GM23338 (cell line): ENCODE results near the gene TTLL5. TPM values are rescaled to one million over a fixed set of nuclear protein-coding genes. Genes with fewer than 3 reads are reported as not detected.

Source experiments
- ATAC-seq: fragments of 200-7000 bp; cut with Tn5 transposase; 3 replicates; pipeline ENCODE4 v1.9.1; 2020
- DNase-seq: peaks from one replicate; pipeline ENCODE4 v3.0.0-alpha.2; 2015; ENCODE audit warnings: low spot score
- H2AFZ ChIP-seq: fragments of 200-600 bp; sonication (generic); 2 replicates; pipeline ENCODE4 v1.8.0; 2016; ENCODE audit warnings: antibody characterized with exemption, mild to moderate bottlenecking, moderate library complexity
- H3F3A ChIP-seq: fragments of 200-600 bp; sonication (generic); replicated peaks from 2 replicates; pipeline ENCODE4 v1.8.0; 2017; ENCODE audit warnings: antibody characterized with exemption, mixed run types, low read depth
- H3K27ac ChIP-seq: fragments of 200-600 bp; sonication (generic); 2 replicates; pipeline ENCODE4 v1.6.1; 2016; ENCODE audit warnings: low read depth
- H3K27me3 ChIP-seq: fragments of 200-600 bp; sonication (generic); 2 replicates; pipeline ENCODE4 v1.8.0; 2016; ENCODE audit warnings: mild to moderate bottlenecking, mixed run types, moderate library complexity; ENCODE audit not compliant: insufficient read depth
- H3K36me3 ChIP-seq: fragments of 200-600 bp; sonication (generic); 2 replicates; pipeline ENCODE4 v1.8.0; 2016; ENCODE audit warnings: mild to moderate bottlenecking; ENCODE audit not compliant: insufficient read depth
- H3K4me1 ChIP-seq: fragments of 200-600 bp; sonication (generic); 2 replicates; pipeline ENCODE4 v1.8.0; 2016; ENCODE audit warnings: mild to moderate bottlenecking, moderate library complexity; ENCODE audit not compliant: insufficient read depth
- H3K4me2 ChIP-seq: fragments of 200-600 bp; sonication (generic); 2 replicates; pipeline ENCODE4 v1.7.1; 2017; ENCODE audit warnings: mixed run types
- H3K4me3 ChIP-seq: fragments of 200-600 bp; sonication (generic); 2 replicates; pipeline ENCODE4 v1.6.1; 2016; ENCODE audit warnings: mixed run types
- H3K79me2 ChIP-seq: fragments of 200-600 bp; sonication (generic); replicated peaks from 2 replicates; pipeline ENCODE4 v1.8.0; 2017; ENCODE audit warnings: mild to moderate bottlenecking; ENCODE audit not compliant: insufficient read depth
- H3K9me2 ChIP-seq: fragments of 200-600 bp; sonication (generic); 2 replicates; pipeline ENCODE4 v1.8.0; 2017; ENCODE audit not compliant: insufficient read depth
- H4K20me1 ChIP-seq: fragments of 200-600 bp; sonication (generic); replicated peaks from 2 replicates; pipeline ENCODE4 v1.8.0; 2017; ENCODE audit warnings: mild to moderate bottlenecking; ENCODE audit not compliant: insufficient read depth
- H3K27ac Mint-ChIP-seq: 2 replicates; pipeline ENCODE4 v1.8.0; 2020; ENCODE audit warnings: inconsistent platforms, mild to moderate bottlenecking, moderate library complexity, mixed read lengths
- H3K27me3 Mint-ChIP-seq: 3 replicates; pipeline ENCODE4 v1.8.0; 2022; ENCODE audit warnings: low read depth, mild to moderate bottlenecking, moderate library complexity, mixed read lengths, inconsistent platforms; ENCODE audit not compliant: insufficient read depth, poor library complexity
- H3K36me3 Mint-ChIP-seq: 3 replicates; pipeline ENCODE4 v1.8.0; 2021; ENCODE audit warnings: low read depth, mild to moderate bottlenecking, inconsistent platforms, moderate library complexity, mixed read lengths
- H3K4me1 Mint-ChIP-seq: 3 replicates; pipeline ENCODE4 v1.8.0; 2020; ENCODE audit warnings: mild to moderate bottlenecking, inconsistent platforms, mixed read lengths
- H3K4me3 Mint-ChIP-seq: 3 replicates; pipeline ENCODE4 v1.8.0; 2021; ENCODE audit warnings: moderate library complexity, mild to moderate bottlenecking, inconsistent platforms, mixed read lengths
- H3K9me3 Mint-ChIP-seq: 3 replicates; pipeline ENCODE4 v1.8.0; 2020; ENCODE audit warnings: moderate library complexity, mild to moderate bottlenecking, inconsistent platforms, mixed read lengths
- CREB1 ChIP-seq: fragments of 250-450 bp; sonication (Bioruptor Pico); IDR thresholded peaks from 2 replicates; pipeline ENCODE4 v1.5.0; 2020; ENCODE audit warnings: low read depth, mild to moderate bottlenecking, moderate library complexity
- EZH2phosphoT487 ChIP-seq: fragments of 200-600 bp; sonication (generic); IDR thresholded peaks from one replicate; pipeline ENCODE4 v1.8.1; 2018; ENCODE audit warnings: antibody characterized with exemption; ENCODE audit not compliant: unreplicated experiment
- JUNB ChIP-seq: IDR thresholded peaks from one replicate; pipeline ENCODE4 v1.6.1; 2016; ENCODE audit warnings: antibody characterized with exemption; ENCODE audit not compliant: unreplicated experiment
- NANOG ChIP-seq: IDR thresholded peaks from 2 replicates; pipeline ENCODE4 v1.6.1; 2016; ENCODE audit warnings: antibody characterized with exemption, borderline replicate concordance
- STAT1 ChIP-seq: IDR thresholded peaks from one replicate; pipeline ENCODE4 v1.6.1; 2016; ENCODE audit warnings: antibody characterized with exemption; ENCODE audit not compliant: unreplicated experiment
- ZNF114 ChIP-seq: fragments of 250-450 bp; sonication (Bioruptor Pico); IDR thresholded peaks from 2 replicates; pipeline ENCODE4 v1.5.0; 2020; ENCODE audit warnings: mild to moderate bottlenecking, moderate library complexity
- ZNF331 ChIP-seq: fragments of 250-450 bp; sonication (Bioruptor Pico); IDR thresholded peaks from 2 replicates; pipeline ENCODE4 v1.5.0; 2020; ENCODE audit warnings: low read depth, mild to moderate bottlenecking, moderate library complexity
- ZNF462 ChIP-seq: fragments of 250-450 bp; sonication (Bioruptor Pico); IDR thresholded peaks from 2 replicates; pipeline ENCODE4 v1.5.0; 2020; ENCODE audit warnings: mild to moderate bottlenecking, moderate library complexity
- polyA plus RNA-seq: library from polyadenylated mRNA; unstranded; fragments of >200 nt; fragmentation: Nextera tagmentation; extraction: Ambion mirVana; gene quantifications from 2 replicates; pipeline ENCODE4 v1.2.1, GENCODE V29; 2016
- total RNA-seq: library from RNA; depleted of rRNA; stranded (reverse); fragments of >200 nt; shearing (Covaris generic); gene quantifications from 2 replicates; pipeline ENCODE4 v1.2.3, GENCODE V29; 2014

TTLL5 gene
- total and polyA plus RNA-seq, 2 experiments from 2014 or later = 33.5 to 35.4 TPM

GRCh38 chr14:75625034-75625433 is 36.0 kb upstream of the TTLL5 start (continued):
- TF ChIP-seq ZNF462 (CRISPR knock-in tag) (no peak), NANOG (no peak)

GRCh38 chr14:75626396-75626795 is 34.6 kb upstream of the TTLL5 start:
- Histone ChIP-seq H3F3A (peaks cover 5% of the 10 kb centered on the region; the same call in 1 of the 2 replicates), H3K36me3 (no peaks in the 10 kb centered on the region), H3K9me2 (peaks cover 9% of the 10 kb centered on the region; the same call in 1 of the 2 replicates), H3K79me2 (no peaks in the 10 kb centered on the region), H2AFZ (no peak overlapping the region), H3K4me3 (no peak overlapping the region), H3K27ac (no peak overlapping the region), H3K4me1 (peaks cover 15% of the 10 kb centered on the region), H3K4me2 (no peak overlapping the region), H4K20me1 (no peaks in the 10 kb centered on the region), H3K27me3 (no peaks in the 10 kb centered on the region)
- Mint-ChIP-seq H3K4me1 (peaks cover 26% of the 10 kb centered on the region), H3K36me3 (peaks cover 3% of the 10 kb centered on the region; the same call in 1 of the 3 replicates), H3K27ac (no peak overlapping the region), H3K27me3 (peaks cover 5% of the 10 kb centered on the region), H3K9me3 (no peaks in the 10 kb centered on the region), H3K4me3 (no peak overlapping the region)
- no peak for ATAC-seq
- no peak for DNase-seq
- TF ChIP-seq CREB1 (CRISPR knock-in tag) (no peak), ZNF114 (CRISPR knock-in tag) (no peak), JUNB (no peak), ZNF462 (CRISPR knock-in tag) (no peak), NANOG (no peak), EZH2phosphoT487 (no peak), STAT1 (no peak), ZNF331 (CRISPR knock-in tag) (no peak)
